IPS DF 4.7 (cell line): ENCODE measurements around the gene TLCD5.

Experiments
- DNase-seq: peaks from one replicate; pipeline ENCODE4 v3.0.0-alpha.2; 2013; ENCODE audit warnings: low spot score; ENCODE audit errors: extremely low read depth

The TLCD5 gene

GRCh38 chr11:120336641-120337354 is 11.7 kb downstream of the TLCD5 start:
- no peak for DNase-seq

- DNase-seq: no peak
Measured at GRCh38 chr11:120337355-120338106, 12.4 kb downstream of the TLCD5 start.

- DNase-seq: no peak
Measured at GRCh38 chr11:120338107-120338933, 13.2 kb downstream of the TLCD5 start.

DNA sequence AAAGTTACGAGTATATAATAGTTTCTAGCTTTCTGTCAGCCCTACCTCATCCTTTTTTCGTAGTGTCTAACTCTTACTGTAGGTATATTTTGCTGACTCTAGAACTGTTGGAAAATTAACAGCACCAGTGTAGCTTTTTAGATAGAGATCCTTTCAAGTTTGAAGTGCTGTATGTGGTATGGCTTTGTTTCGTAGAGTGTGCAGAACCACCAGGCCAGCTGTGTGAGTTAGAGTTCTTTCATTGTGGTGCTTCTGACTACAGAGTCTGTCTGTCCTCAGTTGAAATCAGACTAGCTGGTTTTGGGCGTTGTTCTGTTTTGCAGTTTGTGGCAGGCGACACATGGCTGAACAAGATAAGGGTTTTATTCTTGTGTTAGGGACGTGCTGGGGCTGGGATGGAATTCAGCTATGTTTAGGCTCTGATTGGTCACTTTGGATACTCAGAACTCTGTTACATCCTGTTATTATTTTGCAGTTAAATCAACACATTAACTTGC is 14.3 kb downstream of the TLCD5 start:
- no peak for DNase-seq

DNA sequence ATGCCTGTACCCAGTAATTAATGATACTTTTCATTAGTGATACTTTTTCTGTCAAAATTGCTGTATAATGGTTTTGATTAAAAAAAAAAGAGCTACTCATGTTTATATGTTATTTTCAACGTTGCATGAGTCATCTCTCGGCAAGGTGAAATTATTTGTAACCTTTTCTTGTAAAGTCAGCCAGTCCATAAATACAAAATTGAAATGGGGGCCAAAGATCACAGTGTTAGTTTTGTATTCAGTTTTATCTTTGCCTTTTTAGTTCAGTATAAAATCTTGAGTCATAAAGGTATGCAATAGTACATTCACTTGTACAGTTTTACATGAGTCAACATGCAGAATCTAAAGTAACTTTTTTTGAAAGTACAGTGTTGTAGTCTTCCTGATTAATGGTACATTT is 15.4 kb downstream of the TLCD5 start:
- no peak for DNase-seq

DNA sequence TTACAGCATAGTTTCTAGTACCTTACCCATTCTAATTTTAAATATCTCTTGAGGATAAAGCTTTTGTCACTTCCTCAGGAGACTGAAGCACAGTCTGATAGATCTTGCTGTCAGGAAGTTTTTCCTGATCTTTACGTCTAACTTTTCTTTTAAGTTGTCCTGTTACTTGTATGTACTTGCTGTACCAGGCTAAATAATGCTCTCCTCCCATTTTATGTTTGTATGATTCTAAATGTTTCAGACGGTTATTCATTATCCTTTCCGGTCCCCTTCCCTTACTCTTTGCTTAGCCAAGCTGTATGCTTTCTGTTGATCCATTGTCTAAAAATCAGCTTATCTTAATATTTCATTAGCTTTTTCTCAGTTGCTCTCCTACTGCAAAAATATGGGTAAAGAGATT is 17.1 kb downstream of the TLCD5 start:
- DNase-seq: no peak

DNA sequence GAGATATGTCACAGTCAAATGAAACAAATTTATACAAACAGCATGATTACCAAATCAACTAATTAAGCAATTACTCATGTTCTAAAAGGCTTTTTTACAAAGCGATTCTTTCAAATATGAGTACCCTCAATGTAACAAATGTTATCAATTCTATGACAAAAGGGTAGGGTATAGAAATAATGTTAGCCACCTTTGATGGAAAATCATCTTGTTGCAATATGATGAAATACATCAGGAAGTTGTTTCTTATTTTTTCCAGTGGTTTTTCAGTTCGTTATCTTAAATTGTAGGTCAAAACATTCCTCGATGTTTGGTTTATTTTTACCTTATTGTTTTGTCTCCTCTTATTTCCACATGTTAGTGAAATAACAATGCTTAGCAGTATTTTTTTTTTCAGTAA is 17.6 kb downstream of the TLCD5 start:
- no peak for DNase-seq

GRCh38 chr11:120343429-120343828 is 18.3 kb downstream of the TLCD5 start:
- DNase-seq: no peak

- DNase-seq: no peak
Measured at GRCh38 chr11:120344302-120345004, 19.4 kb downstream of the TLCD5 start.

- no peak for DNase-seq
Measured at GRCh38 chr11:120346233-120346632, 21.1 kb downstream of the TLCD5 start.

DNA sequence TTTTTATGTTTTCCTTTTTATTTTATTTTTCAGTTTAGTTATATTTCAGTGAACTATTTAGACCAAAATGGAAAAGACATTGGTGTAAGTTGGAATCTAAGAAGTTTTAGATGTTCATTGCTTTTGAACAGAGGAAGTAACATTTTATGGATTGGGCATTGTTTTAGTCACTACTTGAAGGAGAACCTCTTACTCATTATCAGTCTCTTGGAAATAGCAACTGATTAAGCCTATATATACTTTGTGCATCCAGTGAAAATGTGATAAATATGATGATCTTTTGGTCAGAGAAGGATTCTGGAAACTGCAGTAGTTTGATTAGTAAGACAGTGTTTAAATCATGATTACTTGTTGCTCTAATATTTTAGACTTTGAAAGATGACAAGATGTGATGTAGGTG is 25.5 kb downstream of the TLCD5 start:
- DNase-seq: no peak

DNA sequence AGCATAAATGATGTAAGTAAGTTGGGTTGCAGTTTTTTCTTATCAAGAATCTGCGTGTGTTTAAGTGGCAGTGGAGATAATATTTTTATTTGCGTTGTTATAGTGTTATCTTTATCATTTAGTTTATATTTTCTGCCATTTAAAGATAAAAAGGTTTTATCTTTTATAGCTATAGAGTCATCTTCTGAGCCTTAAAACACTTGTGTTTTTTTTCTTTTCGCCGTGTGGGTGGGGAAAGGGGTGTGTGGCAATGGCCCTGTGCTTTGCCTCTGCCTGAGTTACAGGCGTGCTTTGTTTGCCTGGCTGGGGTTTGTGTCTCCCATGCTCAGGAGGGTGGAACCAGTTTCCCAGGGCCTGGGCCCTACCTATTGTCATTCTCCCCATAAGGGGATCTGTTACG is 27.3 kb downstream of the TLCD5 start:
- DNase-seq: no peak

DNA sequence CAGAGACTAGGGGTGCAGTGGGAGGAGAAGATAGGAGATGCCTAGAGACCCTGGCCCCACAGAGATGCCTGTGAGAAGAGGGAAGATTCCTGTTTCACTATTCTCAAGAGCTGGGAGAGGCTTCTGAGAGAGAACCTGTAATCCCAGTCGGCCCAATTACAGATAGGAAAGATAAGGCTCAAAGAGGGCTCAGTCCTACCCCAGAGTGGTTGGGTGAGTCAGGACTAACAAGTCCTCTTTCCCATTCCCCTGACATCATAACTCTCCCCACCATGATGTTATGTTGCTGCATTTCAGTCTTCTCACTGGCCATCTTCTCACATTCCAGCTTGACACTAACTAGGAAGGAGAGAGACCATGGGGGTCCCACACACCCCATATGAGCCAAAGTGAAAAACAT is 29.0 kb downstream of the TLCD5 start:
- no peak for DNase-seq

DNA sequence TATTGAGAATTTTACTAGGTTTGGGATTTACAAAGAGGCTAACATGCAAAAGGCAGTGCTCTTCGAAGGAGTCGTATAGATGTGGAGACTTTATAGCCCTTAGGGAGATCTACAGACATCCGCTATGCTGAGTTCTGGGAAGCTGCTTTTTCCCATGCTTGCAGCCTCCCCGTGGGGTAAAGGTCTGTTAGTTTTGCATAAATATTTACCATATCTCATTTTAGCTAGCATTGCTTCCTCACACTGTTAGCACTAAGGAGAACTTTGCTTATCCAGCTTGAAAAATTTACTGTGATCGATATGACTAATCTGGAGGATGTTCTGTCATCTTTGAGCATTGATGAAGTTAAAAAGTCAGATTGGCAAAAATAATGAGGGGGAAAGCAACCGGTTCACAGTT is 29.7 kb downstream of the TLCD5 start:
- DNase-seq: no peak

DNA sequence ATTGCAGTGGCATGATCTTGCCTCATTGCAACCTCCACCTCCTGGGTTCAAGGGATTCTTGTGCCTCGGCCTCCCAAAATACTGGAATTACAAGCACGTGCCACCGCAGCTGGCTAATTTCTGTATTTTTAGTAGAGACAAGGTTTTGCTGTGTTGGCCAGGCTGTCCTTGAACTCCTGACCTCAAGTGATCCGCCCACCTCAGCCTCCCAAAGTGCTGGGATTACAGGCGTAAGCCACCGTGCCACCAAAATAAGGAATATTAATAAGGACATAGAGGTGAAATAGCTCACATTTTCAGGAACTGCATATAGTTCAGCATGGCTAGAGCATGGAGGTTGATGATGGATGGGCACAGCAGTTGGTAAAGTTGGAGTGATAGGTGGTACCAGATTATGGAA is 32.5 kb downstream of the TLCD5 start:
- no peak for DNase-seq

DNA sequence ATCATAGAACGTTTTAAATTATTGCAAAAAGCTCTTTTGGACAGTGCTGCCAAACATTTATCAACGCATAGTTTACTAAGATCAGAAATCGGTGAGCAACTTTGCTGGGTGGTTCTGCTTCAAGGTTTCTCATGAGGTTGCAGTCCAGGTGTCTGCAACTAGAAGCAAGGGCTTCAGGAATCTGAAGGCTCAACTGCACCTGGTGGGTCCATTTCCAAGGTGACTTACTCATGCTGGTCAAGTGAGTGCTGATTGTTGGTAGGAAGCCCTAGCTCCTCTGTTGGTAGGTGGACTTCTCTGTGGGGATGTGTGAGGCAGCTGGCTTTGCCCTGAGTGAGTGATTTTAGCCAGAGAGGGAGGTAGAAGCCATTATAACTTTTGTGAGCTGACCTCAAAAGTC is 33.6 kb downstream of the TLCD5 start:
- no peak for DNase-seq

- no peak for DNase-seq
Measured at GRCh38 chr11:120363436-120363835, 38.3 kb downstream of the TLCD5 start.

- no peak for DNase-seq
Measured at GRCh38 chr11:120365512-120365911, 40.4 kb downstream of the TLCD5 start.

- DNase-seq: no peak
Measured at GRCh38 chr11:120372296-120372695, 47.2 kb downstream of the TLCD5 start.

DNA sequence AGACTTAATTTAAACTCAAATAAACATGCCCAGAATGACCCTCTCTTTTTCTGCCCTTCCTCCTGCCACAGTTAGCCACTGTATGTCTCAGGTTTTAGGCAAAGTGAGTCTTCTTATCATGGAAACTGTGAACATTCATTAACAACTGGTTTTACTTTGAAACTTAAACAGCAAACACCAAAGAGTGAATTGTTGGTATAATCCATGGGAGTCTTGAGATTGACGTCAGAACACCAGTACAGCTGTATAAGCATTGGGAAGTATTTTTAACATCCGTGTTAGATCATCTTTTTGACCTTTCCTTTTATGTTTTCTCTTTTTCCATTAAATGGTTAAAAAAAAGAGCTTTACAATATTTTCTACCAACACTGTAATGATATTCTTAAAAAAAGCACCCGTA is 50.0 kb downstream of the TLCD5 start:
- no peak for DNase-seq

GRCh38 chr11:120376547-120377182 is 51.6 kb downstream of the TLCD5 start:
- DNase-seq: no peak
